Hepatocyte (in vitro differentiated cells): ENCODE measurements around the gene MANSC1. TPM values are rescaled to one million over a fixed set of nuclear protein-coding genes. Genes with fewer than 3 reads are reported as not detected.
A peak's percentile ranks its signal among the peaks of the same experiment; 100 is the strongest.
"Not testable (repeated sequence)": the region's sequence is repeated elsewhere in the genome, so short reads cannot be mapped to it uniquely, and the experiment has no call there.

Experiments
- DNase-seq: peaks from one replicate; pipeline ENCODE4 v3.0.0-alpha.2; 2016; ENCODE audit warnings: low spot score
- H2AFZ ChIP-seq: fragments of 200-600 bp; sonication (generic); 2 replicates; pipeline ENCODE4 v1.6.0; 2016; ENCODE audit warnings: antibody characterized with exemption, mild to moderate bottlenecking
- H3K27ac ChIP-seq: fragments of 200-600 bp; sonication (generic); 2 replicates; pipeline ENCODE4 v1.5.1; 2016; ENCODE audit warnings: mild to moderate bottlenecking
- H3K27me3 ChIP-seq: fragments of 200-600 bp; sonication (generic); 2 replicates; pipeline ENCODE4 v1.6.1; 2016
- H3K36me3 ChIP-seq: fragments of 200-600 bp; sonication (generic); replicated peaks from 2 replicates; pipeline ENCODE4 v1.5.1; 2016; ENCODE audit warnings: low read depth; ENCODE audit not compliant: insufficient read depth
- H3K4me1 ChIP-seq: fragments of 200-600 bp; sonication (generic); 2 replicates; pipeline ENCODE4 v1.5.1; 2016; ENCODE audit warnings: mild to moderate bottlenecking, moderate library complexity; ENCODE audit not compliant: insufficient read depth
- H3K4me2 ChIP-seq: fragments of 200-600 bp; sonication (generic); 2 replicates; pipeline ENCODE4 v1.6.0; 2016
- H3K4me3 ChIP-seq: fragments of 200-600 bp; sonication (generic); 2 replicates; pipeline ENCODE4 v1.5.1; 2016; ENCODE audit warnings: mild to moderate bottlenecking
- H3K79me2 ChIP-seq: fragments of 200-600 bp; sonication (generic); 2 replicates; pipeline ENCODE4 v1.6.0; 2017; ENCODE audit warnings: mild to moderate bottlenecking
- H3K9me2 ChIP-seq: fragments of 200-600 bp; sonication (generic); replicated peaks from 2 replicates; pipeline ENCODE4 v1.6.0; 2017; ENCODE audit warnings: mild to moderate bottlenecking; ENCODE audit not compliant: insufficient read depth
- H3K9me3 ChIP-seq: fragments of 200-600 bp; sonication (generic); 2 replicates; pipeline ENCODE4 v1.5.1; 2016; ENCODE audit warnings: low read depth, mild to moderate bottlenecking
- H4K20me1 ChIP-seq: fragments of 200-600 bp; sonication (generic); 2 replicates; pipeline ENCODE4 v1.6.0; 2016; ENCODE audit warnings: mild to moderate bottlenecking; ENCODE audit not compliant: insufficient read depth, poor library complexity, severe bottlenecking
- EZH2 ChIP-seq: fragments of 200-600 bp; sonication (generic); IDR thresholded peaks from 2 replicates; pipeline ENCODE4 v1.6.1; 2016; ENCODE audit warnings: antibody characterized with exemption, mild to moderate bottlenecking, borderline replicate concordance
- EZH2phosphoT487 ChIP-seq: fragments of 200-600 bp; sonication (generic); IDR thresholded peaks from one replicate; pipeline ENCODE4 v1.6.1; 2018; ENCODE audit warnings: antibody characterized with exemption, mild to moderate bottlenecking, low read depth, moderate library complexity; ENCODE audit not compliant: unreplicated experiment, severe bottlenecking
- WGBS: methylation state at CpG from one replicate; pipeline ENCODE4 v1.1.6; 2016; ENCODE audit warnings: low lambda C conversion rate; ENCODE audit errors: missing lambda C conversion rate; 5-methylcytosine and 5-hydroxymethylcytosine counted together
- polyA plus RNA-seq: library from polyadenylated mRNA; unstranded; fragments of >200 nt; fragmentation: Nextera tagmentation; extraction: Ambion mirVana; gene quantifications from 2 replicates; pipeline ENCODE4 v1.2.1, GENCODE V29; 2016
- total RNA-seq: library from RNA; depleted of rRNA; stranded (reverse); fragments of >200 nt; gene quantifications from 2 replicates; pipeline ENCODE4 v1.2.3, GENCODE V29; 2014
- TF ChIP-seq, protein P1 (sequence below): fragments of 200-600 bp; sonication (generic); IDR thresholded peaks from 2 replicates; pipeline ENCODE4 v1.5.1; 2016; ENCODE audit warnings: antibody characterized with exemption, mild to moderate bottlenecking; ENCODE audit not compliant: poor library complexity

The MANSC1 gene
- total and polyA plus RNA-seq, 2 experiments from 2014 or later: 17.4 to 20.5 TPM

- H3K9me2 ChIP-seq: no peaks in the 10 kb centered on the region
- no peaks in the 10 kb centered on the region for H4K20me1 ChIP-seq
- H3K4me3 ChIP-seq: no peak overlapping the region
- no peak for DNase-seq
- peaks cover 11% of the 10 kb centered on the region for H3K79me2 ChIP-seq
- no peaks in the 10 kb centered on the region for H3K36me3 ChIP-seq
- WGBS: 58% methylated on average over 5 of the region's 5 CpGs
- peaks cover 10% of the 10 kb centered on the region for H3K4me1 ChIP-seq
- H2AFZ ChIP-seq: no peak overlapping the region
- H3K27me3 ChIP-seq: no peaks in the 10 kb centered on the region
- no peak overlapping the region for H3K27ac ChIP-seq
- no peak for TF ChIP-seq EZH2
- TF ChIP-seq, protein P1, sequence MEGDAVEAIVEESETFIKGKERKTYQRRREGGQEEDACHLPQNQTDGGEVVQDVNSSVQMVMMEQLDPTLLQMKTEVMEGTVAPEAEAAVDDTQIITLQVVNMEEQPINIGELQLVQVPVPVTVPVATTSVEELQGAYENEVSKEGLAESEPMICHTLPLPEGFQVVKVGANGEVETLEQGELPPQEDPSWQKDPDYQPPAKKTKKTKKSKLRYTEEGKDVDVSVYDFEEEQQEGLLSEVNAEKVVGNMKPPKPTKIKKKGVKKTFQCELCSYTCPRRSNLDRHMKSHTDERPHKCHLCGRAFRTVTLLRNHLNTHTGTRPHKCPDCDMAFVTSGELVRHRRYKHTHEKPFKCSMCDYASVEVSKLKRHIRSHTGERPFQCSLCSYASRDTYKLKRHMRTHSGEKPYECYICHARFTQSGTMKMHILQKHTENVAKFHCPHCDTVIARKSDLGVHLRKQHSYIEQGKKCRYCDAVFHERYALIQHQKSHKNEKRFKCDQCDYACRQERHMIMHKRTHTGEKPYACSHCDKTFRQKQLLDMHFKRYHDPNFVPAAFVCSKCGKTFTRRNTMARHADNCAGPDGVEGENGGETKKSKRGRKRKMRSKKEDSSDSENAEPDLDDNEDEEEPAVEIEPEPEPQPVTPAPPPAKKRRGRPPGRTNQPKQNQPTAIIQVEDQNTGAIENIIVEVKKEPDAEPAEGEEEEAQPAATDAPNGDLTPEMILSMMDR: no peak
- no peak for TF ChIP-seq EZH2phosphoT487
- H3K4me2 ChIP-seq: no peak overlapping the region
- H3K9me3 ChIP-seq: no peaks in the 10 kb centered on the region
These were observed 3.8 kb upstream of the MANSC1 start for GRCh38 chr12:12353807-12354206.

DNA sequence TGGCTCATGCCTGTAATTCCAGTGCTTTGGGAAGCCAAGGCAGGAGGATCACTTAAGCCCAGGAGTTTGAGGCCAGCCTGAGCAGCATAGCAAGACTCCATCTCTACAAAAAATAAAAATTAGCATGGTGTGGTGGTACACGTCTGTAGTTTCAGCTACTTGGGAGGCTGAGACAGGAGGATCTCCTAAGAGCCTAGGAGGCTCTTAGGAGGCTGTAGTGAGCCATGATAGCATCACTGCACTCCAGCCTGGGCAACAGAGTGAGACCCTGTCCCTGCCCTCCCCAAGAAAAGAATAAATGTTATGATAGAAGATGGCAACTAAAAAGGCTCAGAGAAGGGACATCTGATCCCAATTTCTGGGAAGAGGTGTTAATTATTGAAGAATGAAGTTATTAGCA is 3.2 kb upstream of the MANSC1 start:
- Histone ChIP-seq H3K36me3 (no peaks in the 10 kb centered on the region), H3K27me3 (no peaks in the 10 kb centered on the region), H4K20me1 (no peaks in the 10 kb centered on the region), H3K27ac (no peak overlapping the region), H3K4me2 (no peak overlapping the region), H3K9me2 (no peaks in the 10 kb centered on the region), H3K4me1 (peaks cover 6% of the 10 kb centered on the region), H3K4me3 (no peak overlapping the region), H3K9me3 (no peaks in the 10 kb centered on the region), H3K79me2 (peaks cover 9% of the 10 kb centered on the region), H2AFZ (no peak overlapping the region)
- no peak for DNase-seq
- TF ChIP-seq EZH2phosphoT487: no peak
- TF ChIP-seq, protein P1: no peak
- no peak for TF ChIP-seq EZH2
- WGBS: 95% methylated on average over 1 of the region's 1 CpG

- Histone ChIP-seq H3K27ac (peak overlapping the region; percentile 85), H3K79me2 (peaks cover 18% of the 10 kb centered on the region)
- H3K27me3 ChIP-seq, H3K9me3 ChIP-seq, H3K4me2 ChIP-seq, H3K36me3 ChIP-seq, H3K9me2 ChIP-seq, H3K4me1 ChIP-seq, H4K20me1 ChIP-seq, H3K4me3 ChIP-seq, DNase-seq, H2AFZ ChIP-seq: not testable (repeated sequence)
- WGBS: 94% methylated on average over 19 of the region's 19 CpGs
These were observed 1.6 kb upstream of the MANSC1 start for GRCh38 chr12:12351468-12352185.

- Histone ChIP-seq H4K20me1 (no peaks in the 10 kb centered on the region), H3K4me1 (no peaks in the 10 kb centered on the region), H3K9me2 (no peaks in the 10 kb centered on the region), H3K27me3 (no peaks in the 10 kb centered on the region), H3K9me3 (no peaks in the 10 kb centered on the region), H3K4me2 (peak overlapping the region; percentile 86), H3K36me3 (no peaks in the 10 kb centered on the region), H3K27ac (peak overlapping the region; percentile 85), H3K79me2 (peaks cover 22% of the 10 kb centered on the region), H3K4me3 (no peak overlapping the region), H2AFZ (no peak overlapping the region)
- TF ChIP-seq, protein P1: no peak
- TF ChIP-seq EZH2phosphoT487 (no peak), EZH2 (no peak)
- WGBS: 66% methylated on average over 3 of the region's 3 CpGs
- peak; percentile 51 for DNase-seq
These were observed 924 bp upstream of the MANSC1 start for GRCh38 chr12:12350868-12351463.
